GM19463 (cell line): ENCODE measurements around the gene PGM5.
A peak's percentile ranks its signal among the peaks of the same experiment; 100 is the strongest.
"Not testable (repeated sequence)": the region's sequence is repeated elsewhere in the genome, so short reads cannot be mapped to it uniquely, and the experiment has no call there.

Experiments used
- ATAC-seq: cut with Tn5 transposase; IDR thresholded peaks from one replicate; pipeline ENCODE4 v1.9.1; 2021; ENCODE audit warnings: mild to moderate bottlenecking, moderate library complexity; ENCODE audit not compliant: unreplicated experiment

The PGM5 gene

GRCh38 chr9:68356380-68357118, at the start of gene PGM5:
Gene PGM5 (plus strand): TSS chr9:68356611. CDS start chr9:68357128, 517 bp downstream.
- peak; percentile 67 for ATAC-seq

- ATAC-seq, result not testable (repeated sequence)
Measured at GRCh38 chr9:68307127-68307526, 49.3 kb upstream of the PGM5 start.

GRCh38 chr9:68307654-68308053, 48.8 kb upstream of the PGM5 start:
- ATAC-seq, result not testable (repeated sequence)

GRCh38 chr9:68311208-68311607, 45.2 kb upstream of the PGM5 start:
- not testable (repeated sequence) for ATAC-seq

- not testable (repeated sequence) for ATAC-seq
Measured at GRCh38 chr9:68318209-68318608, 38.2 kb upstream of the PGM5 start.

- not testable (repeated sequence) for ATAC-seq
Measured at GRCh38 chr9:68323749-68324148, 32.7 kb upstream of the PGM5 start.

GRCh38 chr9:68324518-68324917, 31.9 kb upstream of the PGM5 start:
- not testable (repeated sequence) for ATAC-seq

GRCh38 chr9:68329106-68329505, 27.3 kb upstream of the PGM5 start:
- not testable (repeated sequence) for ATAC-seq

DNA sequence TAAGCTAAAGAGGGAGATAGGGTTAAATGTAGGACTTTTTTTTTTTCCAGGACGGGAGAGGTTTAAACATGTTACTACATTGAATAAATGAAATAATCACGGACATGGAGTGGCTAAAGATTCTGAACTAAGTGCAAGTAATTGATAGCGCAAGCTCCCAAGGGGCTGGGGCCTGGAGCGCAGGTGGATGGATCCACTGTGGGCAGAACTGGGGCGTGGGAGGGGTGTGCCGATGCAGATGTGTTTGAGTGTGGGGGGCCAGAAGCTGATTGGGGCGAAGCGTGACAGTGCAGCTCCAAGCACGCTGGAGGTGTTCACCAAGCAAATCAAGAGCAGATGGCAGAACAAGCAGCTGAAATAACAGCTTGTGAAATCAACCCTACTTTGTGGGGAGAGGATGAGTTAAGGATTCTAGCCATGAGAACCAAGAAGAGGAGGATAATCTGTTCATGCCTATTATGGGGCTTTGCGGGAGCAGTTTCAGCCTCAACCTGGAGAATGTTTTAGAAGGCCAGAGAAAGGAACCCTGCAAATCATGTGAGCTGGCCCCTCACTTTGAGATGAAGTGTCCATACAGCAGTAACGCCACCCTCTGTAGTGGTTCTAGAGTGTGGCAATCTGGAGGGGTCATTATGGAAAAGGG, 25.8 kb upstream of the PGM5 start:
- not testable (repeated sequence) for ATAC-seq

DNA sequence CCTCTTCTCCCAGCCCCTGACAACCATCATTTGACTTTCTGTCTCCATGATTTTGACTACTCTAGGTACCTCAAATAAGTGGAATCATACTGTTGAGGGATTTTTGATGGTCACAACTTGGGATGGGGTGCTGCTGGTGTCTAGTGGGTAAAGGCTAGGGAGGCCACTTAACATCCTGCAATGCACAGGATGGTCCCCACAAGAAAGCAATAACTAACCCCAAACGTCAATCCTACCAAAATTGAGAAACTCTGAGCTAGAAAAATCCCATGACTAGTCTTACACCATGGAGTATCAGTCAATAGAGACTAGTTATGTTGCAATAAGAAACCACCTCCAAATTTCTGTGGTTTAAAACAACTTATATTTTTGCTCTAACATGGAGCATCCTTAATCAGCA, 24.3 kb upstream of the PGM5 start:
- not testable (repeated sequence) for ATAC-seq

DNA sequence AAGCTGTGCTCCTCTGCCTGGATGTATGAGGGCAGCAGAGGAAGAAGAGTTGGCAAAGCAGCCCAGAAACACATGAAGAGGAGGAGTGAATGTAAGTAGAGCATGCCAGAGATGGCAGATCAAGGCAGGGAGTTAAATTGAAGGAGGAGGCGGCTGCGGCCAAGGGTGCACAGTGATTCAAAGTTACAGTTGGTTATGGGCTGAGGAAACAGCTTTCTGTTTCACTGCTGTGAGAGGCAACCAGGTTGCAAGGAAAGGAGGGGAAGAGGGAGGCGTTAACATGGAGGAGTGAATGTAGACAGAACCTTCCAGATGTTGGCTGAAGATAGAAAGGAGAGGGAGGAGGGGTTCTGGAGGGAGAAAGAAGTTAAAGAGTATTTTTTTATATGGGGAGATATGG, 20.5 kb upstream of the PGM5 start:
- ATAC-seq, result not testable (repeated sequence)

- ATAC-seq, result not testable (repeated sequence)
Measured at GRCh38 chr9:68336639-68337339, 19.6 kb upstream of the PGM5 start.

DNA sequence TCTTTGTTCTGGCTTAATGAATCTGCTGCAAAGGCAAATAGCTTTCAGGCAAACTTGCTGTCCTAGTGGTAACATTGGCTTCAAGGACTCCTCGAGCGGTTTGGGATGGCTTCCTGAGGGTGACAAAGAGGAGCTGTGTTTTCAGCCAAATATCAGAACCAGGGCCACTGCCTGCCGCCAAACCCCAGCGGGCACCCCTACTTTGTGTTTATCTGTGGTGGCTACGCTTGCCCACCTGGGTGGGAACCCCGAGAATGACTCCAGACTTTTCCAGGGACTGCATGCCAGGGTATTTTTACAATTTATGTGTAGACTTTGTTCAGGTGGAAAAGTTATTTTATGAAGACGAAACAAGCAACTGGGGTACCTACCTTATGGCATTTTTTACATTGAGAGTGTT, 18.4 kb upstream of the PGM5 start:
- not testable (repeated sequence) for ATAC-seq

DNA sequence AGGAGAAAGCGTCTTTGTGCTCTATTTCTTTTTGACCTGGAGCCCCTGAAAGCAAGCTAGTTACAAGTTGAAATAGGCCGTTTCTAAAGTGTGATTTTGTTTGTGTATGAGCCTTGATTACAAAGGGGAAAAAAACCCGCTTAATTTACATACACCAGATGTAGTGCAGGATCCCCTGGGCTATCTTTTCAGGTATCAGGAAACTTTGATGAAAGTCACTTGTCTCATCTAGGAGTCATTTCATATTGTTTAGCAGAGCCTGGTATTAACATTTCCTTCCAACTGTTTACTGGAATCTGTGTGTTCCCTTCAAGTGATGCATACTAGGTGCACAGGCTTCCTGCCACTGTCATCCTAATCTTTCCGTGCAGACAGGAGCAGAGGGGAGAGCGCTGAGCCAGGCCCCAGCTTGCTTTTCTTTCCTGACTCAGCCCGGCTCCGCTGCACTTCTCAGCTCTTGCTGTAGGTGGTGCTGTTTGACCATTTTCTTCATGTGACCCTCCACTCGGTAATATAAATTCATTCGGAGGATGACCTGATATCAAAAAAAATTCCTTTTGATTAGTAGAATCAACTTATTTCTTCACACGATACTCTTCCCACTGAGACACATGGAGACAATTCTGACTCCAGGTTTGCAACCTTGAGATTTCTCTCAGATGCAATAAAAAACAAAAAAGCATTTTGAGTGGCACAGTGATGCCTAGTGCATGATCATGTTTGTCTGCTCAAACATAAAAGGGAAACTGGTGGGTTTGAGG, 14.0 kb upstream of the PGM5 start:
- ATAC-seq, result peak; percentile 90

DNA sequence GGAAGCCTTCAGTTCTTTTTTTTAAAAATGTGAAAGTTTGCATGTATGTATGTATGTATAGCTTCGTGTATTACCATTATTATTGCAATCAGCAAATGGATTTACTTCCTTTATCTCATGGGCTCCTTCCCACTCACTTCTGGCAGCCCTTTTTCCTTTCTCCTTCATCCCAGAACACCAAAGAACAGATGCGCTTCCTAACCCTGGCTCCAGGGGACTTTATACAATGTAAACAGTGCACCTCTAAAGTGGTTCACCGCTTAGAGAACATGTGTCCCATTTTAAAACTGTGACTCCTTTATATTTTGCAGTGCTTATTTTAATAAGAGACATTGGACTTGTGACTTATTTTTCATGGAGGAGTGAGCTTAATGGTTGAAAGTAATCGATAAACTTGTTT, 13.2 kb upstream of the PGM5 start:
- not testable (repeated sequence) for ATAC-seq

- not testable (repeated sequence) for ATAC-seq
Measured at GRCh38 chr9:68343992-68344391, 12.4 kb upstream of the PGM5 start.

DNA sequence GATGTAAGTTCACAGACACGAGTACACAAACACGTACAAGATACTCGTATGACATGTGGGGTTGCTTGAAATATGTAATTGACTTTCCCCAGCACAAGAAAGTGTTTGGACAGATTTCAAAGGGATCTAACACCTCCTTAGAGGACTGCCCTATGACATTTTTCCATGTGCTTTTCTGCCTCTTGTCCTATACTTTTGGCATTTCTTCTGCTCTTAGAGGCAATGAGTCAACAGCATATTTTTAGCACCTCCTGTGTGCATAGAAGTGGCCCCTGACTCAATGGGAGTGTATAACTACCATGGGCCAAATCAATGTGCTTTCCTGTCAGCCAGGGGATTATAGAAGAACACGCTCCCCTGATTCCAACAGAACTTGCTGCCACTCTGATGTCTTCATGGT, 4.7 kb upstream of the PGM5 start:
- not testable (repeated sequence) for ATAC-seq

- ATAC-seq, result not testable (repeated sequence)
Measured at GRCh38 chr9:68355993-68356379, 425 bp upstream of the PGM5 start.

DNA sequence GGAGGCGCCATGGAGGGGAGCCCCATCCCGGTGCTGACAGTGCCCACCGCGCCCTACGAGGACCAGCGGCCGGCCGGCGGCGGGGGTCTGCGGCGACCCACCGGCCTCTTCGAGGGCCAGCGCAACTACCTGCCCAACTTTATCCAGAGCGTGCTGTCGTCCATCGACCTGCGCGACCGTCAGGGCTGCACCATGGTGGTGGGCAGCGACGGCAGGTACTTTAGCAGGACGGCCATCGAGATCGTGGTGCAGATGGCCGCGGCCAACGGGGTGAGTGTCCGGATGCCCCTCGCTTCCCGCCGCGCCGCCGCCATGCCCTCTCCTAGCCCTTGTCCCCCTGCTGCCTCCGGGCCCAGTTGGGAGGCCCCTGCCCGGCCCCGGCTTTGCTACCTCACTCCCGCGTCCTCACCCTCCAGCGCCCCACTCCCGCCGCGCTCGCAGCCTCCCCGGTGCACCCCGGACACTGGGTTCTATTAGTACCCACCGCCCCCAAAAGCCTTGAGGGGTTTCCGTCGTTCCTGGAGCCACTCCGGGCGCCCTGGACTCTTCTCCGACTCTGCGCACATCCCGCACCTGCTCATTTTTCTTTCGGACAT, 806 bp downstream of the PGM5 start:
- ATAC-seq, result not testable (repeated sequence)

GRCh38 chr9:68366933-68367547, 10.6 kb downstream of the PGM5 start:
- peak; percentile 56 for ATAC-seq
